Neural crest cell (in vitro differentiated cells): ENCODE measurements around the gene DYNLT3. TPM values are rescaled to one million over a fixed set of nuclear protein-coding genes. Genes with fewer than 3 reads are reported as not detected.

Source experiments
- DNase-seq: peaks from one replicate; pipeline ENCODE4 v3.0.0; 2021; ENCODE audit warnings: low read depth, mixed read lengths, low spot score
- H3K27ac Mint-ChIP-seq: one replicate; pipeline ENCODE4 v1.8.0; 2021; ENCODE audit warnings: mild to moderate bottlenecking, mixed read lengths; ENCODE audit not compliant: unreplicated experiment
- H3K27me3 Mint-ChIP-seq: 2 replicates; pipeline ENCODE4 v1.8.0; 2021; ENCODE audit warnings: low read depth, mild to moderate bottlenecking, mixed read lengths
- H3K36me3 Mint-ChIP-seq: 2 replicates; pipeline ENCODE4 v1.8.0; 2021; ENCODE audit warnings: low read depth, mild to moderate bottlenecking, mixed read lengths
- H3K4me1 Mint-ChIP-seq: 2 replicates; pipeline ENCODE4 v1.8.0; 2021; ENCODE audit warnings: mixed read lengths
- H3K4me3 Mint-ChIP-seq: one replicate; pipeline ENCODE4 v1.8.0; 2021; ENCODE audit warnings: mild to moderate bottlenecking, mixed read lengths
- H3K9me3 Mint-ChIP-seq: 2 replicates; pipeline ENCODE4 v1.8.0; 2021; ENCODE audit warnings: mixed read lengths
- CTCF ChIP-seq: fragments of 200-600 bp; sonication (generic); conservative IDR thresholded peaks from 2 replicates; pipeline ENCODE4 v1.5.0; 2021; ENCODE audit warnings: antibody characterized with exemption, mild to moderate bottlenecking
- total RNA-seq: library from RNA; stranded (reverse); gene quantifications from 2 replicates; pipeline ENCODE4 v1.2.1, GENCODE V29; 2021

DYNLT3 gene
- total RNA-seq, 1 donor from 2014 or later = 7.7 TPM

GRCh38 chrX:37887347-37887746 lies 40.0 kb upstream of the DYNLT3 start:
- no peak overlapping the region for H3K27ac Mint-ChIP-seq
- H3K4me1 Mint-ChIP-seq = no peaks in the 10 kb centered on the region
- no peak for TF ChIP-seq CTCF
- no peaks in the 10 kb centered on the region for H3K36me3 Mint-ChIP-seq
- H3K27me3 Mint-ChIP-seq = no peaks in the 10 kb centered on the region
- DNase-seq = no peak
- H3K9me3 Mint-ChIP-seq = peaks cover 7% of the 10 kb centered on the region
- H3K4me3 Mint-ChIP-seq = no peak overlapping the region

- H3K27ac Mint-ChIP-seq = no peak overlapping the region
- H3K9me3 Mint-ChIP-seq = peaks cover 11% of the 10 kb centered on the region
- H3K27me3 Mint-ChIP-seq = no peaks in the 10 kb centered on the region
These were observed 35.8 kb upstream of the DYNLT3 start for GRCh38 chrX:37883196-37883595.

GRCh38 chrX:37879692-37880091 lies 32.3 kb upstream of the DYNLT3 start:
- H3K9me3 Mint-ChIP-seq = peaks cover 10% of the 10 kb centered on the region
- H3K27ac Mint-ChIP-seq = no peak overlapping the region
- H3K4me3 Mint-ChIP-seq = no peak overlapping the region
- no peak for TF ChIP-seq CTCF
- DNase-seq = no peak
- H3K4me1 Mint-ChIP-seq = no peaks in the 10 kb centered on the region
- H3K36me3 Mint-ChIP-seq = no peaks in the 10 kb centered on the region
- no peaks in the 10 kb centered on the region for H3K27me3 Mint-ChIP-seq

More at GRCh38 chrX:37883196-37883595, 35.8 kb upstream of the DYNLT3 start:
- no peak for TF ChIP-seq CTCF
- no peaks in the 10 kb centered on the region for H3K4me1 Mint-ChIP-seq
- no peaks in the 10 kb centered on the region for H3K36me3 Mint-ChIP-seq
- no peak overlapping the region for H3K4me3 Mint-ChIP-seq
- DNase-seq = no peak

GRCh38 chrX:37876716-37877115 lies 29.3 kb upstream of the DYNLT3 start:
- no peak for DNase-seq
- no peak overlapping the region for H3K27ac Mint-ChIP-seq
- TF ChIP-seq CTCF = no peak
- H3K4me1 Mint-ChIP-seq = no peaks in the 10 kb centered on the region
- no peak overlapping the region for H3K4me3 Mint-ChIP-seq
- no peaks in the 10 kb centered on the region for H3K27me3 Mint-ChIP-seq
- H3K9me3 Mint-ChIP-seq = peaks cover 6% of the 10 kb centered on the region
- H3K36me3 Mint-ChIP-seq = no peaks in the 10 kb centered on the region

GRCh38 chrX:37875675-37876074 lies 28.3 kb upstream of the DYNLT3 start:
- Mint-ChIP-seq H3K27ac (no peak overlapping the region), H3K4me1 (no peaks in the 10 kb centered on the region), H3K36me3 (no peaks in the 10 kb centered on the region), H3K27me3 (no peaks in the 10 kb centered on the region), H3K4me3 (no peak overlapping the region), H3K9me3 (peaks cover 6% of the 10 kb centered on the region)
- no peak for DNase-seq
- TF ChIP-seq CTCF = no peak

- no peak for TF ChIP-seq CTCF
- DNase-seq = no peak
- Mint-ChIP-seq H3K9me3 (peaks cover 13% of the 10 kb centered on the region), H3K27ac (peak overlapping the region; percentile 54), H3K4me3 (no peak overlapping the region), H3K27me3 (no peaks in the 10 kb centered on the region), H3K36me3 (no peaks in the 10 kb centered on the region), H3K4me1 (no peaks in the 10 kb centered on the region)
These were observed 25.8 kb upstream of the DYNLT3 start for GRCh38 chrX:37873220-37873619.
